A673 (cell line): ENCODE measurements around the gene ZNF605.
"Not testable (repeated sequence)": the region's sequence is repeated elsewhere in the genome, so short reads cannot be mapped to it uniquely, and the experiment has no call there.

Source experiments
- CTCF ChIP-seq: fragments of 300-800, 200-600 bp; sonication (generic); conservative IDR thresholded peaks from 2 replicates; pipeline ENCODE4 v1.5.1; 2017; ENCODE audit warnings: low read depth, mild to moderate bottlenecking, antibody characterized with exemption, low read length, moderate library complexity, mixed read lengths
- EZH2 ChIP-seq: fragments of 200-600 bp; sonication (generic); IDR thresholded peaks from 2 replicates; pipeline ENCODE4 v1.6.1; 2017; ENCODE audit warnings: borderline replicate concordance, low read depth, mild to moderate bottlenecking, mixed read lengths, antibody characterized with exemption, low read length; ENCODE audit not compliant: poor library complexity, severe bottlenecking

- TF ChIP-seq CTCF = peak; percentile 34
- not testable (repeated sequence) for TF ChIP-seq EZH2
Observed at GRCh38 chr12:132976870-132977269, 20.8 kb upstream of the ZNF605 start.
